ENCODE measurements around the gene ZSWIM6.

The ZSWIM6 gene

GRCh38 chr5:61307611-61308010, 24.4 kb upstream of the ZSWIM6 start:
- no peak for DNase-seq

DNA sequence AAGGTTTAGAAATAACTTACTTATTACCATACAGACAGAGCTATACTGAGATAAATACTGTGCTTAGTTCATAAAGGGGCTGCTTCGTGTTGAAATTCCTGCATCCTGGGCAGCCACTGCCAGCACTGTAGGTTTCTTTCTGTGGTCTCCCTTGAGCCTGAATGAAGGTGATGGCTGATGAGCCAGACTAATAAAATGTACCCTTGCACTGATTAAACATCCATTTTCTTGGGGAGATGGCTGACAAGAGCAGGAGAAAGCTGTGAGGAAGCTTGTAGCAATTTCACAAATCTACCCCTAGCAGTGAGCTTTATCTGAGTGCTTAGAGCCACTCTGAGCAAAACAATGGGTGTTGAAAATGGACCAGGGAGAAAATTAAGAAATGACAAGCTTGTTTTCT, 23.3 kb upstream of the ZSWIM6 start:
- no peak for DNase-seq

- no peak for DNase-seq
Measured at GRCh38 chr5:61309115-61309514, 22.9 kb upstream of the ZSWIM6 start.

- DNase-seq: no peak
Measured at GRCh38 chr5:61311056-61311610, 20.9 kb upstream of the ZSWIM6 start.

DNA sequence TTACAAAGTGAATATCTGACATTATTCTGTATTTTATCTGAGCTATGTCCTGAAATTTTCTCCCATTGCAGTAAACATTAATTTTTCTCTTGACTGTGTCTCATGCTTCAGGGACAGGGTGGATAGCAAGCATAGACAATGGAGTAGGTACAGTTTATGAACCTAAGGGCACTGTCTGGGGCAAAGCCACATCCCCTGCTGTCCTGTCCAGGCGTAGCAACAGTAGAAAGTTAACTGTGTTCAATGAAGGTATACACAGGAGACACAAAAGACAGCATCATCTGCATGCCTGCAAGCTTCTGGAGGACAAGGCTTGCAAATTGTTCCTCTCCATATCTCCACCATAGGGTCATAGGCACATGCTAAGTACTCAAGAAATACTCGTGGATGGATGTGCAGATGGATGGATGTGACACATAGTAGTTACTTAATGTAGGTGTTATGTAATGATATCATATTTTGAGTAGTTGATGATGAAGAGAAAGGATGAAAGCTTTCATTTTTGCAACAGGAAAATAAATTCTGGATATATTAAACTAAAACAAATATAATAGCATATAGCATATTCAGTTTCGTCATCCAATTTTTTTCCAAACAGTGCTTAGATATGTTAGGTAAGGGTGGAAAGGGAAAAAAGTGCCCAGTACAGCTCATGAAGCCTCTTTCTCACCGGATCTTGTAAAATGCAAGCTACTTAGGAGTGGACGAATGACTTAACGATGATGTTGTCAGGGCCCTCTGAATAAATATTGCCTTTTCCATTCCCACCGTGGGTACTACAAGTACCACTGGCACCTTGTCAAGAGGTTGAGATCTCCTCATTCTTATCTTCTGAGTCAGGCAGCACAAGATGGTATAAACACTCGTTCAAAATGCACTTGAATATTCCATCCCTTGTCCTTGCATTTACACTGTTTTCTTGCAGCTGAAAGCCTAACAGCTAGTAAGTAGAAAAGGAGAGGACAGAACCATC, 19.9 kb upstream of the ZSWIM6 start:
- no peak for DNase-seq

GRCh38 chr5:61313960-61314681, 17.9 kb upstream of the ZSWIM6 start:
- no peak for DNase-seq

- DNase-seq: no peak
Measured at GRCh38 chr5:61318376-61318775, 13.7 kb upstream of the ZSWIM6 start.

DNA sequence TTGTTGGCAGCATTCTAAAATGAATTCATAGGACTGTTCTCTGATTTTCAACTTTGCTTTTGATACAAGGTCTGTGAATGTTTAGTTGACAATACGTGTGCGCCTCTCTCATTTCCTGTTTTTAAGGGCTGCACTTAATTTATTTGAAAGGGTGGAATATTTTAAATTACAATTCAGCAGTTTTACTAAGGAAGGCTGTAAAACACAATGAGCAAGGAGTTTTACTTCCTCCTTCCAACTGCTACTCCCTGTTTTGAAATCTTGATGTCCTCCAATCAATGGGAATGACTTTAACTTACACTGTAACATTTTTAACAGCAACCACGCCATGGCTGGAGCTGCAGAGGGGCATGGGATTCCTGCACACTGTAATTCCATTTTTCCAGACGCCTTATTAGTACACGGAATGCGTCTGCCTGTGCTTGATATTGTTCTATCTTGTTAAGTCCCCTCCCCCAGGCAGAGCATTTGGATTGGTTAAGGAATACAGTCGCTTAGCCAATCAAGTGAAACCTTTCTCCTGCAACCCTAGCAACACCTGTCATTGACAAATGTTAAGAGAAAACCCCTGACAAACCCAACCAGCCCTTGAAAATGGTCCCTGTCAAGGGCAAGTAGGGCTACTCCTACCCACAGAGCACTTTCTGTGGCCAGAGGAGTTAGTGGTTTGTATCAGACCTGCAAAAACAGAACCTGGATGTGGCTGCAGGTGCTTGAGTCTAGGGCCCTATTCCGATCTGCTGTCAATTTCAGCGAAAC, 12.5 kb upstream of the ZSWIM6 start:
- DNase-seq: no peak

DNA sequence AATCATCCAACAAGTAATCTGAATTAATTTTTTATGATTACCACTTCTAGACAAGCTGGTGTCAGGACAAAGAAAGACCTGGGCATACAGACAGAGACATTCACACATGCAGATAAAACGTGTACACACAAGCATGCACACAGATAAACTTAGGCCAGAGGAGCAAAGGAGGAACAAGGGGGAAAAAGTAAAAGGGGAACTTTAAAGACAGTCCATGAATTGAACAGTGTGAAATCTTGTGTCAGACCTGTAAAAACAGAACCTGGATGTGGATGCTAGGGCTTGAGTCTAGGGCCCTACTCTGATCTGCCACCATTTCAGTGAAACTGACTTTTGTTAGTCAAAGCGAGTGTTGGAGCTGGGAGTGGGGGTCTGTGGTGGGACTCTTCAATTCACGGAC, 11.2 kb upstream of the ZSWIM6 start:
- no peak for DNase-seq

DNA sequence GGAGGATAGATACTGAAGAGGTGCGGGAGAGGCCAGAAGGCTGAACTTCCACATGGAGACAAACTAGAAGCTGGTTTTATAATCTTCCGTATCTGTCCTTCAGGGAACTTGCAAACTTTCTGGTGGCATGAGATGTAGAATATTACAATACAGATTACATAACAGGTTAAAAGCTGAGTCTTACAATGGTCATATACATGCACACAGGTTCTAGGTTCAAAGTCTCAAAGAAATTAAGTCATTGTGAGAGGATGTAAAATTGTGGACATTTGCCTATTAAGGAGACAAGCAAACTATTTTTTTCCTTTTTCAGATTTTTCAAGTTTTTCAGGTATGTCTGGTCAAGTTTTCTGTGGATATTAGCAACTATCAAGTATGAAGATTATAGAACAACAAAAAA, 10.4 kb upstream of the ZSWIM6 start:
- DNase-seq: no peak

- no peak for DNase-seq
Measured at GRCh38 chr5:61322738-61323725, 9.0 kb upstream of the ZSWIM6 start.

DNA sequence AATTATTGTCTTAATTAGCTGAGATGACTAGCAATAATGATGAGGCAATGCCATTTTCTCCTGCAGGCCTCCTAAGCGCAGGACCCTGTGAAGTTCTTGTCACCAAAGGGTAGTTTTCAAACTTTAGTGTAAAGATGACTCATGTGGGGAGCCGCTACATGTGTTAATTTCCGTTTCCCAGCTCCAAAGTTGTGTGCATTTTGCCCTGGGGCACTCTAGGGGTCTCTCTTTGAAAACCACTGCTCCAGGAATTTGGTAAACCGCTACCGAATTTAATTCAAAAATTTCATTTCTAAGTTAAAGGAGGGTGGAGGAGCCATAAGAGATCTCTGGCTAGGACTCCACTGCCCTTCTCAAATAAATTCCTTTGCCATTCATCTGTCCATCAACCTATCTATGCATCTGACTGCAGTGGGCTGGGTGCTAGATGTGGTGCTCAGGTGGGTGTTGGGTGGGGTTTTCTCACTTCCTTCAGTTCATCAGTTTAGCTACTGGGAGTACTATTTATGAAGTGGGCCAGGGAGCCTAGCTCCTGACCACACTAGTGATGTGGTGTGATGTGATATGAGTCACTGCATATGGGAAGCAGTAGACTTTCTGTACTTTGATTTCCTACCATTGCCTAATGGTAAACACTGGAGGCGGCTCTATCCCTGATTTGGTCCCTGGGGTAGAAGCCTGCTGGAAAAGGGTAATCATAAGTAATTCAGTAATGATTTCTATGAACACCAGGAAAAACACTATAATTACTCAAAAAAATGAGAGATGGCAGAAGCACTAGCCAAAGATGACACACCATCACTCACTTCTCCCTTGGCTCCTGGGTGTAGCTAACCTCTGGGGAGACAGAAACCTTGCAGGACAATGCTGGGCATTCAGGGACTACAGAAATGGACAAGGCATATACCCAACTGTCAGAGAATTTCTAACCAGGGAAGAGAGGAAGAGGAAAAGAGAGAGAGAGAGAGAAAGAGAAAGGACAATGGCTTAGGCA, 4.0 kb upstream of the ZSWIM6 start:
- DNase-seq: no peak

DNA sequence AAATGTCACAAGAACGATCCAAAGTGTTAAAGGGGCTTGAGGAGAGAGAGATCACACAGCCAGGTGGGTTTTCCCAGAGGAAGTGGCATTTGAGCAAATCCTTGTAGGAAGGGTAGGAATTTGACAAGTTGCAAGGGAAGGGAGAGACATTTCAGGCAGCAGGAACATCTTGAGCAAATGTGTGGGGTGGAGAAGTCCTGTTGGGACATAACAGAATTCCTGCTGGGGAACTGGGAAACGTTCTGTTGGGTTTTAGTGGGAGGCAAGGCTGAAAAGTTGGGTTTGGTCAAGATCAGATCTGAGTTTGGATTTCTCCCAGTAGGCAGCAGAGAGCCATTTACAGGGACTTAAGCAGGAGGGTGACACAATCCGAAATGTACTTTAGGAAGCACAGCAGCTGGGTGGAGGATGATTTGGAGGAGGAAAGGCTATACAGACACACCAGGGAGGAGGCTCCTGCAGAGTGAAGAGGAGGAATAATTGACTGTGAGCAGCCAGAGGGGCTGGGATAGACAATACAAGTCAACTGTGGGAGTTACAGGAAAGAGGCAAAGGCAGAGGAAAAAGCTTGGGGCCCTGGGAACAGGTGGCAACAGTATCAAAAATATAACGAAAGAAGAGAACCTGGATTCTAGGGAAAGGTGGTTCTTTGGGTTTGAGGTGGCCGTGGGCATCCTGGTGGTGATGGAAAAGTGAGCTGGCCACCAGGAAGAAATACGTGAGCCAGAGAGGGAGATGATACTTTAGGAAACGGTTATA, 3.1 kb upstream of the ZSWIM6 start:
- no peak for DNase-seq

DNA sequence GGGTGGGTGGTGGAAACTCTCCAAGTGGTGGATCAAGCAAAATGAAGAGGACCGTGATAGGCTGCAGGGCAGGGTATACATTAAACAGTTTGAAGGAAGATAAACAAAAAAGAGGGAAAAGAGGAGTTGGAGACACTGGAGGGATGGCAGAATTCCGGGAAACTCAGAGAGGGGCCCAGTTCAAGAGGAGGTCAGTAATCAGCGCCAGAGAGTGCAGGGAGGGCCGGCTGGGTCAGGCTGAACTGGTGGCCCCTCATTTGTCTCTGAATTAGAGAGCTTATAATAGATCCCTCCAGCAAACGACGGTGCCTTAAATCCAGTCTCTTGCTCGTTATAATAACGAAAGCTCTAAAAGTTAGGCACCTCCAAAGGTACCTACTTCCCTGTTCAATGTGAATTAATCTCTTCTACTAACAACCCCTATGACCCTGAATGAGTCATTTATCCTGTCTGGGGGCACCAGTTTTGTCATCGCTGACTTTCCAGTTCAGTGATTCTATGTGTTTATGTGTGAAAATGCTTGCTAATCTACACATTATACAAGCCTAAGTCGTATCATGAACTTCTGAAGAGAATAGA, 2.4 kb upstream of the ZSWIM6 start:
- no peak for DNase-seq

DNA sequence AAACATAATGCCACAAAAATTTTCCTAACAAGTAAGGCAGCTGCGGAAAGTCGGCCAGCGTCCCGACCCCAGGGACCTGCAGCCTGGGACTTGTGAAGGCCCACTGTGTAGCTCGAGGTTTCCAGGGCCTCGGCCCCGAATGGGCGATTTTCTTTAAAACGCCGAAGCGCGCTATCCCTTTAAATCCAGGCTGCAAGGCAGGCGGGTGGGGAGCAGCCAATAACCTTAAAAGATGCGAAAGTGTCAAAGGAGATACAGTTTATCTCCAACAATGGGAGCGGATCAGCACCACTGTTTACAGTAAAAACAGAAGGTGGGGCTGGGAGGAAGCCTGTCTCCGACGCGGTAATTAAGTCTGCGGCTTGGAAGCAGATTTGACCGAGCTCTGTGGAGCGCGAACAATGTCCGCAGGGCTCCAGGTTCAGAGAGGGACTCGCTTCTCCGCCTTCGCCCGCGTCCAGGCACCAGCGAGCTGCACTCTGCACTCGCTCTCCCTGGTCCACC, 1.7 kb upstream of the ZSWIM6 start:
- DNase-seq: peak; percentile 26

- no peak for DNase-seq
Measured at GRCh38 chr5:61330845-61331406, 1.1 kb upstream of the ZSWIM6 start.

GRCh38 chr5:61332358-61332749, 296 bp downstream of the ZSWIM6 start:
- DNase-seq: no peak

DNA sequence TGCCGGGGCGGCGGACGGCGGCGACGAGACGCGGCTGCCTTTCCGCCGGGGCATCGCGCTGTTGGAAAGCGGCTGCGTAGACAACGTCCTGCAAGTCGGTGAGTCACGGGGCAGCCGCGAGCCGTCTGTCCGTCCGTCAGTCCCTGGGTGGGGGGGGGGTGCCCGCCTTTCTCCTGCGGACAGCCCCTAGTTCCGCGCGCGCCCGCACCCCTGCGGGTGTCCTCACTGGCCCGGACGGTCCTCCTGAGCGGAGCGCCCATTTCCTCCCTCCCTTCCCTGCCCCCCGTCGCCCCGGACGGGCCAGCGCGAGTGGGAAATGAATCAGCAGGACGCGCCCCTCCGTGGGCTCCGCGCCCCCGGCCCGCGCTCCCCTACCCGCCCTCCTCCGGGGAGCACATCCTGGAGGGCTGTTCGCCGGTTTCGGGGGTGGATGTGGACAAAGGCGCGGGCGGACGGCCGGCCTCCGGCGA, 828 bp downstream of the ZSWIM6 start:
- no peak for DNase-seq

All from DMS153 (cell line).